ENCODE results near the gene ADCY3. TPM values are rescaled to one million over a fixed set of nuclear protein-coding genes. Genes with fewer than 3 reads are reported as not detected.

The ADCY3 gene
- total and polyA plus RNA-seq, 2 of the 4 experiments (the other 2 are of a cell fraction), result 17.4 to 46.1 TPM

DNA sequence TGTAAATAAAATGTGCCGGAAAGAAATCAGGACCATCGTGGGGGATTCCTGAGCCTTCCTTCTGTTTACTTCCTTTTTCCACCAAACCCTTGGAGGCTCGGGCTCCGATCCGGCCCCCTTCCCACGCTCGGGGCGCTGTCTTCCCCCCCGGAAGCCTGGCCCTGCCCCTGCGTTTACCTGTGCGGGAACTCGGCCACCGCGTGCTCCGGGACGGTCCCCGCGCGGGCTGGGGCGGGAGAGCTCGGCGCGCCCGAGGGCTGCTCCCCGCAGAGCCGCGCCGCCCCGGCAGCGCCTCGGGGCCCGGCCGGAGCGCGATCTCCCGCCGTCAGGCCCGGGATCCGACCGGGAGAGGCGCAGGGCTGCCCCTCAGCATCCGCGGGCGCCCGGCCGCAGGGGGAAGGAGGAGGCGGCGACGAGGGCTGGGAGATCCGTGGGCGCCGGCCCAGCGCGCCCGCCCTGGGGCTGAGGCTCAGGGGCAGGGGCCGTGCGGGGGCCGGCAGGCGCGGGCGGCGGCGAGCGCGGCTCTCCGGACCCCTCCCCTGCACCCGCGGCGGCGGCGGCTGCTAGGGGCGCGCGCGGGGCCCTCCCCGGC lies 435 bp downstream of the ADCY3 start:
- peak overlapping the region; percentile 44 for H3K4me2 ChIP-seq (ENCODE audit: low read depth, low read length)
- peaks cover 14% of the 10 kb centered on the region; the same call in 1 of the 2 replicates for H3K36me3 ChIP-seq (ENCODE audit: control insufficient read depth, insufficient read depth, low read length)
- H2AK9ac ChIP-seq (replicated peaks; ENCODE audit: low read depth, low read length, poor library complexity), result peak overlapping the region; percentile 21
- no peak overlapping the region for H2BK15ac ChIP-seq (ENCODE audit: low read depth, low read length)
- TSS peak; percentile 62 for BruUV-seq (replicated peaks)
- WGBS, 2 experiments (ENCODE audit: extremely low coverage in 2 of 2, insufficient read length in 1 of 2), result 0% methylated on average over 10 of the region's 76 CpGs; no CpG with 5 or more reads in 1 of the 2 experiments
- intact Hi-C loops (cut with micrococcal nuclease) (loop anchor here (5.0 kb wide), 1 partner anchor 507 kb away; no protein-coding TSS in a partner anchor), in situ Hi-C loops (cut with MboI; ENCODE audit: low sequenced_read_pairs) (no loop called here), dilution Hi-C loops (cut with HindIII; ENCODE audit: low sequenced_read_pairs, unreplicated experiment) (no loop called here)
- peak overlapping the region; percentile 20 to 47; a peak in 1 of 4 replicates for H4K8ac ChIP-seq (ENCODE audit: low read depth in 2 of 2, low read length in 2 of 2)
- peak overlapping the region; percentile 21 for H3K27ac ChIP-seq (ENCODE audit: insufficient read depth, low read length)
- DNase-seq, result no peak
- peaks cover 3 to 35% of the 10 kb centered on the region in 2 experiments; a peak in 3 of 4 replicates for H3K79me1 ChIP-seq (ENCODE audit: low read depth in 1 of 2, low read length in 2 of 2)
- peaks cover 10% of the 10 kb centered on the region for H4K20me1 ChIP-seq (ENCODE audit: insufficient read depth, low read length)
- peak overlapping the region; percentile 54 for H3K4ac ChIP-seq (ENCODE audit: low read depth, low read length)
- 0 out of 2 replicates have a peak overlapping the region, but pooled peaks have one; percentile 15 for H4K91ac ChIP-seq (ENCODE audit: insufficient read depth, low read depth, low read length)
- peak; percentile 58 for ATAC-seq (ENCODE audit: low read depth)
- no peaks in the 10 kb centered on the region for H3K27me3 ChIP-seq (ENCODE audit: control insufficient read depth, insufficient read depth, low read length)
- peak overlapping the region; percentile 0 for H4K5ac ChIP-seq (ENCODE audit: low read depth, low read length)
- peak overlapping the region; percentile 68 for H3K4me3 ChIP-seq (ENCODE audit: insufficient read depth, low read depth, low read length)
- H2BK5ac ChIP-seq (ENCODE audit: low read depth, low read length, poor library complexity, severe bottlenecking), result peak overlapping the region; percentile 8
- CTCF ChIA-PET, result no interaction called here
- H3K14ac ChIP-seq (replicated peaks; ENCODE audit: low read depth, low read length), result peak overlapping the region; percentile 6; the same call in 1 of the 2 replicates
- TF ChIP-seq, protein P1, sequence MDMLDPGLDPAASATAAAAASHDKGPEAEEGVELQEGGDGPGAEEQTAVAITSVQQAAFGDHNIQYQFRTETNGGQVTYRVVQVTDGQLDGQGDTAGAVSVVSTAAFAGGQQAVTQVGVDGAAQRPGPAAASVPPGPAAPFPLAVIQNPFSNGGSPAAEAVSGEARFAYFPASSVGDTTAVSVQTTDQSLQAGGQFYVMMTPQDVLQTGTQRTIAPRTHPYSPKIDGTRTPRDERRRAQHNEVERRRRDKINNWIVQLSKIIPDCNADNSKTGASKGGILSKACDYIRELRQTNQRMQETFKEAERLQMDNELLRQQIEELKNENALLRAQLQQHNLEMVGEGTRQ (IDR thresholded peaks at IDR 0.05; ENCODE audit: low read depth, low read length), result no peak
- TF ChIP-seq MAFK (IDR thresholded peaks at IDR 0.05; ENCODE audit: low read depth, low read length) (no peak), SMC3 (IDR thresholded peaks at IDR 0.05; ENCODE audit: low read depth, low read length) (no peak), BHLHE40 (IDR thresholded peaks at IDR 0.05; ENCODE audit: low read depth, low read length) (no peak), CHD1 (IDR thresholded peaks at IDR 0.05; ENCODE audit: low read depth, low read length) (no peak), RAD21 (IDR thresholded peaks at IDR 0.05; ENCODE audit: low read length) (no peak), POLR2A (IDR thresholded peaks at IDR 0.05; ENCODE audit: low read depth, low read length) (no peak), MXI1 (IDR thresholded peaks at IDR 0.05; ENCODE audit: borderline replicate concordance, low read depth, low read length) (no peak), RFX5 (IDR thresholded peaks at IDR 0.05; ENCODE audit: low read depth, low read length) (no peak), NFE2L2 (IDR thresholded peaks at IDR 0.05; ENCODE audit: low read depth, low read length) (no peak)
- TF ChIP-seq, protein P2, sequence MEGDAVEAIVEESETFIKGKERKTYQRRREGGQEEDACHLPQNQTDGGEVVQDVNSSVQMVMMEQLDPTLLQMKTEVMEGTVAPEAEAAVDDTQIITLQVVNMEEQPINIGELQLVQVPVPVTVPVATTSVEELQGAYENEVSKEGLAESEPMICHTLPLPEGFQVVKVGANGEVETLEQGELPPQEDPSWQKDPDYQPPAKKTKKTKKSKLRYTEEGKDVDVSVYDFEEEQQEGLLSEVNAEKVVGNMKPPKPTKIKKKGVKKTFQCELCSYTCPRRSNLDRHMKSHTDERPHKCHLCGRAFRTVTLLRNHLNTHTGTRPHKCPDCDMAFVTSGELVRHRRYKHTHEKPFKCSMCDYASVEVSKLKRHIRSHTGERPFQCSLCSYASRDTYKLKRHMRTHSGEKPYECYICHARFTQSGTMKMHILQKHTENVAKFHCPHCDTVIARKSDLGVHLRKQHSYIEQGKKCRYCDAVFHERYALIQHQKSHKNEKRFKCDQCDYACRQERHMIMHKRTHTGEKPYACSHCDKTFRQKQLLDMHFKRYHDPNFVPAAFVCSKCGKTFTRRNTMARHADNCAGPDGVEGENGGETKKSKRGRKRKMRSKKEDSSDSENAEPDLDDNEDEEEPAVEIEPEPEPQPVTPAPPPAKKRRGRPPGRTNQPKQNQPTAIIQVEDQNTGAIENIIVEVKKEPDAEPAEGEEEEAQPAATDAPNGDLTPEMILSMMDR (conservative IDR thresholded peaks at IDR 0.05; ENCODE audit: low read depth, low read length), result no peak
- TF ChIP-seq, protein P3, sequence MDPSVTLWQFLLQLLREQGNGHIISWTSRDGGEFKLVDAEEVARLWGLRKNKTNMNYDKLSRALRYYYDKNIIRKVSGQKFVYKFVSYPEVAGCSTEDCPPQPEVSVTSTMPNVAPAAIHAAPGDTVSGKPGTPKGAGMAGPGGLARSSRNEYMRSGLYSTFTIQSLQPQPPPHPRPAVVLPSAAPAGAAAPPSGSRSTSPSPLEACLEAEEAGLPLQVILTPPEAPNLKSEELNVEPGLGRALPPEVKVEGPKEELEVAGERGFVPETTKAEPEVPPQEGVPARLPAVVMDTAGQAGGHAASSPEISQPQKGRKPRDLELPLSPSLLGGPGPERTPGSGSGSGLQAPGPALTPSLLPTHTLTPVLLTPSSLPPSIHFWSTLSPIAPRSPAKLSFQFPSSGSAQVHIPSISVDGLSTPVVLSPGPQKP (IDR thresholded peaks at IDR 0.05; ENCODE audit: borderline replicate concordance, low read depth, low read length), result no peak
- H2BK120ac ChIP-seq (ENCODE audit: low read depth, low read length), result no peak overlapping the region
- H2AK5ac ChIP-seq (ENCODE audit: low read depth, low read length), result no peak overlapping the region
- peaks cover 22% of the 10 kb centered on the region; the same call in 1 of the 2 replicates for H3K4me1 ChIP-seq (ENCODE audit: control insufficient read depth, insufficient read depth, low read length)
- H3K23ac ChIP-seq (ENCODE audit: low read depth, low read length), result no peak overlapping the region; the same call in 1 of the 2 replicates
- 0 out of 2 replicates have a peak overlapping the region, but pooled peaks have one; percentile 0 for H3K18ac ChIP-seq (ENCODE audit: low read depth, low read length)
- no peak overlapping the region for H2BK20ac ChIP-seq (ENCODE audit: low read depth, low read length)
- H3K9me3 ChIP-seq (ENCODE audit: control insufficient read depth, insufficient read depth, low read length), result no peaks in the 10 kb centered on the region
- H3K56ac ChIP-seq (ENCODE audit: extremely low read depth, insufficient read depth, low read length), result peak overlapping the region; percentile 24; the same call in 1 of the 2 replicates
- H2AFZ ChIP-seq (replicated peaks; ENCODE audit: low read length, poor library complexity), result peak overlapping the region; percentile 85
- H3K9ac ChIP-seq (ENCODE audit: low read depth, low read length), result peak overlapping the region; percentile 82
- POLR2A ChIA-PET (ENCODE audit: unreplicated experiment), result no interaction called here
- peaks cover 3% of the 10 kb centered on the region; the same call in 1 of the 2 replicates for H3K9me1 ChIP-seq (ENCODE audit: insufficient read depth, low read length)

Measured in IMR-90 (cell line).